ENCODE measurements around the gene ANGPTL8. TPM values are rescaled to one million over a fixed set of nuclear protein-coding genes. Genes with fewer than 3 reads are reported as not detected.

ANGPTL8 gene
- total and polyA plus RNA-seq, 7 experiments from 2014 or later: not detected

GRCh38 chr19:11203194-11204075 is 36.0 kb upstream of the ANGPTL8 start:
- H3K36me3 Mint-ChIP-seq: no peaks in the 10 kb centered on the region
- ChIA-PET POLR2A (no interaction called here), CTCF (interaction anchor here (0.8 to 3.9 kb wide), 4 partner anchors 65 to 262 kb away, joined by 3 to 15 read pairs (median 4); no protein-coding TSS in a partner anchor)
- Histone ChIP-seq H3K4me3 (ENCODE audit: low read length) (no peak overlapping the region), H3K27ac (ENCODE audit: low read depth, low read length) (no peak overlapping the region), H3K27me3 (ENCODE audit: control insufficient read depth in 2 of 2, insufficient read depth in 2 of 2, low read length in 2 of 2) (no peaks in the 10 kb centered on the region), H3K9me3 (ENCODE audit: control insufficient read depth in 2 of 3, low read length in 3 of 3) (no peaks in the 10 kb centered on the region), H3K4me1 (ENCODE audit: control insufficient read depth in 2 of 2, insufficient read depth in 2 of 2, low read length in 2 of 2) (no peaks in the 10 kb centered on the region), H3K36me3 (ENCODE audit: control insufficient read depth in 2 of 3, insufficient read depth in 3 of 3, low read length in 3 of 3) (no peaks in the 10 kb centered on the region)
- H3K9me3 Mint-ChIP-seq: no peaks in the 10 kb centered on the region
- H3K4me1 Mint-ChIP-seq: peaks cover 0 to 3% (median 0%) of the 10 kb centered on the region in 7 donors
- H3K27ac Mint-ChIP-seq: no peak overlapping the region
- H3K27me3 Mint-ChIP-seq: peaks cover 0 to 19% (median 7%) of the 10 kb centered on the region in 5 donors
- H3K4me3 Mint-ChIP-seq: no peak overlapping the region
- intact Hi-C loops (cut with micrococcal nuclease): loop anchor here (1.0 to 5.0 kb wide), 3 partner anchors 66 to 167 kb away; no protein-coding TSS in a partner anchor
- ATAC-seq (peak; percentile 65), DNase-seq (peak in 4 of 9 donors; percentile 7 to 44 (median 21))

GRCh38 chr19:11204076-11204602 is 35.3 kb upstream of the ANGPTL8 start:
- Mint-ChIP-seq H3K9me3 (no peaks in the 10 kb centered on the region), H3K4me1 (peaks cover 0 to 5% (median 0%) of the 10 kb centered on the region in 7 donors), H3K27ac (no peak overlapping the region), H3K36me3 (no peaks in the 10 kb centered on the region), H3K27me3 (peaks cover 0 to 15% (median 7%) of the 10 kb centered on the region in 5 donors), H3K4me3 (no peak overlapping the region)
- no peaks in the 10 kb centered on the region for H3K4me1 ChIP-seq (ENCODE audit: control insufficient read depth in 2 of 2, insufficient read depth in 2 of 2, low read length in 2 of 2)
- CTCF ChIA-PET: interaction anchor here (0.5 to 3.9 kb wide), 6 partner anchors 66 to 263 kb away, joined by 3 to 15 read pairs (median 4); no protein-coding TSS in a partner anchor
- POLR2A ChIA-PET: no interaction called here
- no peak overlapping the region for H3K27ac ChIP-seq (ENCODE audit: low read depth, low read length)
- H3K36me3 ChIP-seq (ENCODE audit: control insufficient read depth in 2 of 3, insufficient read depth in 3 of 3, low read length in 3 of 3): no peaks in the 10 kb centered on the region
- ATAC-seq: no peak
- H3K27me3 ChIP-seq (ENCODE audit: control insufficient read depth in 2 of 2, insufficient read depth in 2 of 2, low read length in 2 of 2): no peaks in the 10 kb centered on the region
- H3K4me3 ChIP-seq (ENCODE audit: low read length): no peak overlapping the region
- no peaks in the 10 kb centered on the region for H3K9me3 ChIP-seq (ENCODE audit: control insufficient read depth in 2 of 3, low read length in 3 of 3)
- DNase-seq: no peak
- intact Hi-C loops (cut with micrococcal nuclease): loop anchor here (1.0 to 5.0 kb wide), 2 partner anchors 167 to 168 kb away; no protein-coding TSS in a partner anchor

GRCh38 chr19:11204943-11205349 is 34.5 kb upstream of the ANGPTL8 start:
- ATAC-seq (no peak), DNase-seq (no peak)
- Mint-ChIP-seq H3K4me1 (peaks cover 0 to 6% (median 0%) of the 10 kb centered on the region in 7 donors), H3K4me3 (no peak overlapping the region), H3K9me3 (peaks cover 0 to 2% (median 0%) of the 10 kb centered on the region in 11 donors), H3K36me3 (no peaks in the 10 kb centered on the region), H3K27ac (no peak overlapping the region), H3K27me3 (peaks cover 0 to 14% (median 7%) of the 10 kb centered on the region in 5 donors)
- H3K4me1 ChIP-seq (ENCODE audit: control insufficient read depth in 2 of 2, insufficient read depth in 2 of 2, low read length in 2 of 2): no peaks in the 10 kb centered on the region
- H3K9me3 ChIP-seq (ENCODE audit: control insufficient read depth in 2 of 3, low read length in 3 of 3): no peaks in the 10 kb centered on the region
- POLR2A ChIA-PET: no interaction called here
- H3K27me3 ChIP-seq (ENCODE audit: control insufficient read depth in 2 of 2, insufficient read depth in 2 of 2, low read length in 2 of 2): no peaks in the 10 kb centered on the region
- H3K27ac ChIP-seq (ENCODE audit: low read depth, low read length): no peak overlapping the region
- no peaks in the 10 kb centered on the region for H3K36me3 ChIP-seq (ENCODE audit: control insufficient read depth in 2 of 3, insufficient read depth in 3 of 3, low read length in 3 of 3)
- CTCF ChIA-PET: interaction anchor here (0.5 to 3.9 kb wide), 3 partner anchors 66 to 255 kb away, joined by 3 to 15 read pairs (median 5); no protein-coding TSS in a partner anchor
- intact Hi-C loops (cut with micrococcal nuclease): loop anchor here (1.0 to 5.0 kb wide), 2 partner anchors 168 to 169 kb away; no protein-coding TSS in a partner anchor
- H3K4me3 ChIP-seq (ENCODE audit: low read length): no peak overlapping the region

GRCh38 chr19:11205939-11206570 is 33.4 kb upstream of the ANGPTL8 start:
- ChIA-PET POLR2A (no interaction called here), CTCF (interaction anchor here (0.6 to 3.9 kb wide), 4 partner anchors 16 to 170 kb away, joined by 3 to 15 read pairs (median 4); no protein-coding TSS in a partner anchor)
- Histone ChIP-seq H3K9me3 (ENCODE audit: control insufficient read depth in 2 of 3, low read length in 3 of 3) (no peaks in the 10 kb centered on the region), H3K36me3 (ENCODE audit: control insufficient read depth in 2 of 3, insufficient read depth in 3 of 3, low read length in 3 of 3) (no peaks in the 10 kb centered on the region), H3K4me1 (ENCODE audit: control insufficient read depth in 2 of 2, insufficient read depth in 2 of 2, low read length in 2 of 2) (no peaks in the 10 kb centered on the region), H3K27me3 (ENCODE audit: control insufficient read depth in 2 of 2, insufficient read depth in 2 of 2, low read length in 2 of 2) (no peaks in the 10 kb centered on the region), H3K4me3 (ENCODE audit: low read length) (no peak overlapping the region), H3K27ac (ENCODE audit: low read depth, low read length) (no peak overlapping the region)
- ATAC-seq (no peak), DNase-seq (no peak)
- H3K27me3 Mint-ChIP-seq: peaks cover 0 to 14% (median 7%) of the 10 kb centered on the region in 5 donors
- H3K9me3 Mint-ChIP-seq: peaks cover 0 to 13% (median 0%) of the 10 kb centered on the region in 11 donors
- H3K4me3 Mint-ChIP-seq: no peak overlapping the region
- peak overlapping the region in 2 of 9 donors; percentile 12 to 45 for H3K27ac Mint-ChIP-seq
- intact Hi-C loops (cut with micrococcal nuclease): no loop called here
- no peaks in the 10 kb centered on the region for H3K36me3 Mint-ChIP-seq
- peaks cover 0 to 8% (median 0%) of the 10 kb centered on the region in 7 donors for H3K4me1 Mint-ChIP-seq

GRCh38 chr19:11208561-11209471 is 30.6 kb upstream of the ANGPTL8 start:
- Histone ChIP-seq H3K9me3 (ENCODE audit: control insufficient read depth in 2 of 3, low read length in 3 of 3) (no peaks in the 10 kb centered on the region), H3K4me1 (ENCODE audit: control insufficient read depth in 2 of 2, insufficient read depth in 2 of 2, low read length in 2 of 2) (no peaks in the 10 kb centered on the region), H3K27ac (ENCODE audit: low read depth, low read length) (no peak overlapping the region), H3K36me3 (ENCODE audit: control insufficient read depth in 2 of 3, insufficient read depth in 3 of 3, low read length in 3 of 3) (no peaks in the 10 kb centered on the region), H3K27me3 (ENCODE audit: control insufficient read depth in 2 of 2, insufficient read depth in 2 of 2, low read length in 2 of 2) (no peaks in the 10 kb centered on the region), H3K4me3 (ENCODE audit: low read length) (no peak overlapping the region)
- CTCF ChIA-PET: no interaction called here
- peaks cover 0 to 16% (median 0%) of the 10 kb centered on the region in 11 donors for H3K9me3 Mint-ChIP-seq
- H3K36me3 Mint-ChIP-seq: no peaks in the 10 kb centered on the region
- no peak overlapping the region for H3K4me3 Mint-ChIP-seq
- H3K4me1 Mint-ChIP-seq: peaks cover 0 to 5% (median 0%) of the 10 kb centered on the region in 7 donors
- intact Hi-C loops (cut with micrococcal nuclease): no loop called here
- ATAC-seq (no peak), DNase-seq (no peak)
- peak overlapping the region in 1 of 9 donors; percentile 43 for H3K27ac Mint-ChIP-seq
- POLR2A ChIA-PET: no interaction called here
- peaks cover 0 to 11% (median 5%) of the 10 kb centered on the region in 5 donors for H3K27me3 Mint-ChIP-seq
